Measurements from ENCODE around the gene CORO2A. TPM values are rescaled to one million over a fixed set of nuclear protein-coding genes. Genes with fewer than 3 reads are reported as not detected.
A peak's percentile ranks its signal among the peaks of the same experiment; 100 is the strongest.

CORO2A gene
- total RNA-seq, 1 experiment from 2014 or later, result 15.8 TPM

- Histone ChIP-seq H3K9me3 (ENCODE audit: control insufficient read depth, low read depth, low read length) (no peaks in the 10 kb centered on the region), H4K20me1 (ENCODE audit: control insufficient read depth, insufficient read depth, insufficient read length) (no peaks in the 10 kb centered on the region), H3K23me2 (ENCODE audit: insufficient read length, low read depth, low read length, poor library complexity, severe bottlenecking) (no peaks in the 10 kb centered on the region), H4K8ac (replicated peaks; ENCODE audit: insufficient read length, low read depth, low read length) (no peak overlapping the region), H3K9ac (ENCODE audit: extremely low read depth, insufficient read length, low read length) (no peak overlapping the region), H4K5ac (ENCODE audit: insufficient read length, low read depth, low read length) (no peak overlapping the region), H3K79me1 (ENCODE audit: insufficient read depth, low read depth, low read length, poor library complexity, severe bottlenecking) (no peaks in the 10 kb centered on the region), H2BK120ac (ENCODE audit: low read depth, low read length, poor library complexity, severe bottlenecking) (no peak overlapping the region), H2BK15ac (ENCODE audit: low read depth, low read length) (no peak overlapping the region), H2AFZ (ENCODE audit: low read length) (no peak overlapping the region), H3K4ac (ENCODE audit: low read depth, low read length) (no peak overlapping the region), H3K79me2 (ENCODE audit: insufficient read depth, low read length) (no peaks in the 10 kb centered on the region), H3K4me2 (ENCODE audit: insufficient read depth, insufficient read length, low read length) (no peak overlapping the region), H3K18ac (ENCODE audit: insufficient read length, low read depth, low read length) (no peak overlapping the region), H3K4me1 (ENCODE audit: insufficient read depth, low read length) (no peaks in the 10 kb centered on the region), H3K27me3 (ENCODE audit: insufficient read depth, low read length) (no peaks in the 10 kb centered on the region), H3K14ac (ENCODE audit: insufficient read depth, low read length) (no peak overlapping the region), H4K91ac (ENCODE audit: insufficient read length, low read depth, low read length) (no peak overlapping the region), H2AK5ac (ENCODE audit: insufficient read length, low read length) (no peak overlapping the region), H2BK20ac (ENCODE audit: low read depth, low read length, poor library complexity, severe bottlenecking) (no peak overlapping the region), H3T11ph (ENCODE audit: low read length) (no peak overlapping the region), H3K23ac (ENCODE audit: insufficient read length, low read depth, low read length) (no peak overlapping the region), H2BK5ac (ENCODE audit: insufficient read length, low read length) (no peak overlapping the region), H2BK12ac (ENCODE audit: insufficient read length, low read depth, low read length) (no peak overlapping the region), H3K56ac (ENCODE audit: insufficient read length, low read depth, low read length) (no peak overlapping the region), H3K27ac (ENCODE audit: insufficient read length, low read depth, low read length) (no peak overlapping the region)
- H3K9me3 Mint-ChIP-seq, result no peaks in the 10 kb centered on the region
- no CpG with 5 or more reads among the region's 4 CpGs for WGBS (ENCODE audit: extremely low coverage, insufficient read length, low lambda C conversion rate)
- peak; percentile 8 for DNase-seq
- TF ChIP-seq CTCF (conservative IDR thresholded peaks at IDR 0.05), result no peak
- H3K4me1 Mint-ChIP-seq, result peaks cover 8 to 15% of the 10 kb centered on the region in 2 experiments
- H3K27me3 Mint-ChIP-seq (ENCODE audit: low read depth), result no peaks in the 10 kb centered on the region
- H3K4me3 Mint-ChIP-seq, result no peak overlapping the region
- peaks cover 9 to 20% (median 10%) of the 10 kb centered on the region in 3 experiments; a peak in 5 of 7 replicates for H3K36me3 Mint-ChIP-seq (ENCODE audit: insufficient read depth in 1 of 3, low read depth in 3 of 3)
- no peak overlapping the region for H3K27ac Mint-ChIP-seq
Measured at GRCh38 chr9:98135558-98135934, 56.9 kb downstream of the CORO2A start.
